Measurements from ENCODE around the gene SLC16A9.
A peak's percentile ranks its signal among the peaks of the same experiment; 100 is the strongest.

SLC16A9 gene

DNA sequence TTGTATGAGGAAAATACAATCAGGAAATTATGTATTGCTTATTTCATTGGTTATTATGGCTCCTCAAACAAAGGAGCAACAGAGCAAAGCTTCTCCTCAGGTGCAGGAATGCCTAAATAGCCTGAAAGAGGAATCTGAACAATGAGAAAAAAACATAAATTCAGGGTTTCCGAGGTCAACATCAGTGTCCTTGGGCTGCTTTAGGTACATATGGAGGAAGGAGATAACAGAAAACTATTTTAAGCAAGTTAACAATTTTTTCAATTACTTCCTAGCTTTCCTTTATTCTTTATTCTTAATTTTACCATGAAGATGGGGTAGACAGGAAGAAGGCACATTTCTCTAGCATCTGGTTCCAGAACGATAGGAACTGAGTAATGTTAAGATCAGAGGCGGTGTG is 14.0 kb downstream of the SLC16A9 start:
- TF ChIP-seq, protein P1, sequence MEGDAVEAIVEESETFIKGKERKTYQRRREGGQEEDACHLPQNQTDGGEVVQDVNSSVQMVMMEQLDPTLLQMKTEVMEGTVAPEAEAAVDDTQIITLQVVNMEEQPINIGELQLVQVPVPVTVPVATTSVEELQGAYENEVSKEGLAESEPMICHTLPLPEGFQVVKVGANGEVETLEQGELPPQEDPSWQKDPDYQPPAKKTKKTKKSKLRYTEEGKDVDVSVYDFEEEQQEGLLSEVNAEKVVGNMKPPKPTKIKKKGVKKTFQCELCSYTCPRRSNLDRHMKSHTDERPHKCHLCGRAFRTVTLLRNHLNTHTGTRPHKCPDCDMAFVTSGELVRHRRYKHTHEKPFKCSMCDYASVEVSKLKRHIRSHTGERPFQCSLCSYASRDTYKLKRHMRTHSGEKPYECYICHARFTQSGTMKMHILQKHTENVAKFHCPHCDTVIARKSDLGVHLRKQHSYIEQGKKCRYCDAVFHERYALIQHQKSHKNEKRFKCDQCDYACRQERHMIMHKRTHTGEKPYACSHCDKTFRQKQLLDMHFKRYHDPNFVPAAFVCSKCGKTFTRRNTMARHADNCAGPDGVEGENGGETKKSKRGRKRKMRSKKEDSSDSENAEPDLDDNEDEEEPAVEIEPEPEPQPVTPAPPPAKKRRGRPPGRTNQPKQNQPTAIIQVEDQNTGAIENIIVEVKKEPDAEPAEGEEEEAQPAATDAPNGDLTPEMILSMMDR (IDR thresholded peaks at IDR 0.05), result no peak
- no peak for TF ChIP-seq ZFX (IDR thresholded peaks at IDR 0.05; ENCODE audit: borderline replicate concordance)

DNA sequence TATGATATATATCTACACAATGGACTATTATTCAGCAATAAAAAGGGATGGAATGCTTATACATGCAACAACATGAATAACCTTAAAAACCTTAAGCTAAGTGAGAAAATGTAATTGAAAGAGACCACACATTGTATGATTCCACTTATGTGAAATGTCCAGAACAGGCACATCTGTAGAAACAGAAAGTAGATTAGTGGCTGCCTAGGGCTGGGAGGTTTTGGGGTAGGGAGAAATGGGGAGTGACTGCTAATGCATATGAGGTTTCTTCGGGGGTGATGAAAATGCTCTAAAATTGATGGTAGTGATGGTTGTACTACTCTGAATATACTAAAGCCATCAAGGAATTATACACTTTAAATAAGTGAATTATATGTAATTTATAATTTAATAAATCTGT is 14.7 kb downstream of the SLC16A9 start:
- H3K27ac ChIP-seq, result no peak overlapping the region
- TF ChIP-seq, protein P1 (IDR thresholded peaks at IDR 0.05), result no peak
- no peak for TF ChIP-seq ZFX (IDR thresholded peaks at IDR 0.05; ENCODE audit: borderline replicate concordance)

More for the DNA sequence above, 14.0 kb downstream of the SLC16A9 start:
- H3K27ac ChIP-seq, result no peak overlapping the region

DNA sequence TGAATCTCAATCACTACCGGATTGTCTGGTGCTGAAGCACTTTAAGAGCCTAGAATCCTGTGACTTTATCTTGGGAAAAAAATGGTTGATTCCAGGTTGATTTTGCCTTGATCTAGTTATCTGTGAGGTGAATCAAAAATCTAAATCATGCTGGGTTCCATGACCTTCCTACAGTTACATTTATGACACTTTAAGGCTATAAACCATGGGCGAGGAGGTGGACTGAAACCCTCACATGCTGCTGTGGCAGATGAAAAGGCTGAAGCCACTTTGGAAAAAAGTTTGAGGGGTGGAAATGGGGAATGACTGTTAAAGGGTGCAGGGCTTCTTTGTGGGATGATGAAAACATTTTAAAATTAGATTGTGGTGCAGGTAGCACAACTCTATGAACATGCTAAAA is 17.5 kb downstream of the SLC16A9 start:
- TF ChIP-seq, protein P1 (IDR thresholded peaks at IDR 0.05), result no peak
- TF ChIP-seq ZFX (IDR thresholded peaks at IDR 0.05; ENCODE audit: borderline replicate concordance), result no peak
- H3K27ac ChIP-seq, result no peak overlapping the region

DNA sequence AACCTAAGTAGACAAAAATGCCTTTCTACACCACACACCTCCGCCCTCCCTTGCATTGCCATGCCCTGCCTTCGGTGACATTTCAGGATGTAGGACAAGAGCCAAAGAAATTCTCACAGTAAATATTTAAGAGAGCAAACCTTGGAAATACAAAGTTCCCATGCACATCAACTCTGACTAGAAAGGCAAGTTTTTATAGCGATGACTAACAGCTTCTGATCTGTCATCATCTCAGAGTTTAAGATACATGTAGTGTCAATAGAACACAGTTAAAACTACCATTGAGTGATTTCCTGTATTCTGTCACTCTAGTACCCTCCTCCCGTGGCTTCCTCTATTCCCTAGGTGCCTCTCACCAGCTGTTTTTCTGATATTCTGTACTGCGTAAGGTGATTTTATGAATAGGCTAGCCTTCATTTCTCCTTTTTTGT is 20.7 kb downstream of the SLC16A9 start:
- peak overlapping the region; percentile 48 for H3K27ac ChIP-seq
- TF ChIP-seq, protein P1 (IDR thresholded peaks at IDR 0.05), result no peak
- no peak for TF ChIP-seq ZFX (IDR thresholded peaks at IDR 0.05; ENCODE audit: borderline replicate concordance)

DNA sequence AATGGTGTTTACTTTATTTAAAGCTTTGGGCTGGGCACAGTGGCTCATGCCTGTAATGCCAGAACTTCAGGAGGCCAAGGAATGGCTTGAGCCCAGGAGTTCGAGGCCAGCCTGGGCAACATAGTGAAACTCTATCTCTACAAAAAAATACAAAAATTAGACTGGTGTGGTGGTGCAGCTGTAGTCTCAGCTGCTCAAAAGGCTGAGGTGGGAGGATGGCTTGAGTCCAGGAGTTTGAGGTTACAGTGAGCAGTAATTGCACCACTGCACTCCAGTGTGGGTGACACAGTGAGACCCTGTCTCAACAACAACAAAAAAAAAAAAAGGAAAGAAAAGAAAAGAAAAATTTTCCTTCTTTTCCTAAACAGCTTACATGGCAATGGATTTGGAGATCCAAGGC is 22.0 kb downstream of the SLC16A9 start:
- H3K27ac ChIP-seq, result no peak overlapping the region
- no peak for TF ChIP-seq ZFX (IDR thresholded peaks at IDR 0.05; ENCODE audit: borderline replicate concordance)
- TF ChIP-seq, protein P1 (IDR thresholded peaks at IDR 0.05), result no peak

DNA sequence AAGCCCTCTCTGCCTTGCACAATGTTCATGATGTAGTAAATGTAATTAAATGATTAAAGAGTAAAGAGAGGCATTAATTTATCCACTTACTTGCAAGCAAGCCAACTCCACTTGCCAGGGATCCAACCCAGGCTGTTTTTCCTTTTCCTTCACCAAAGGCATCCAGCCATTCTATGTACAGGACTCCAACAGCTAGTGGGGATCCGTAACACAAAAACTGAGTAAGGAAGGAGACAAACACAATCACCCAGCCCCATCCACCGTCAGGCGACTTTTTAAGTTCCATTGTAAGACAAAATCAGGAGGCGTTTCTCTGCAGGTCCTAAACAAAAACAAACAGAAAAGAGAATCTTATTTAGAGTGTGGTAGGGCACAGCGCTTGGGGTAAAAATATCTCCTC is 25.6 kb downstream of the SLC16A9 start:
- no peak overlapping the region for H3K27ac ChIP-seq
- TF ChIP-seq, protein P1 (IDR thresholded peaks at IDR 0.05), result no peak
- TF ChIP-seq ZFX (IDR thresholded peaks at IDR 0.05; ENCODE audit: borderline replicate concordance), result no peak

DNA sequence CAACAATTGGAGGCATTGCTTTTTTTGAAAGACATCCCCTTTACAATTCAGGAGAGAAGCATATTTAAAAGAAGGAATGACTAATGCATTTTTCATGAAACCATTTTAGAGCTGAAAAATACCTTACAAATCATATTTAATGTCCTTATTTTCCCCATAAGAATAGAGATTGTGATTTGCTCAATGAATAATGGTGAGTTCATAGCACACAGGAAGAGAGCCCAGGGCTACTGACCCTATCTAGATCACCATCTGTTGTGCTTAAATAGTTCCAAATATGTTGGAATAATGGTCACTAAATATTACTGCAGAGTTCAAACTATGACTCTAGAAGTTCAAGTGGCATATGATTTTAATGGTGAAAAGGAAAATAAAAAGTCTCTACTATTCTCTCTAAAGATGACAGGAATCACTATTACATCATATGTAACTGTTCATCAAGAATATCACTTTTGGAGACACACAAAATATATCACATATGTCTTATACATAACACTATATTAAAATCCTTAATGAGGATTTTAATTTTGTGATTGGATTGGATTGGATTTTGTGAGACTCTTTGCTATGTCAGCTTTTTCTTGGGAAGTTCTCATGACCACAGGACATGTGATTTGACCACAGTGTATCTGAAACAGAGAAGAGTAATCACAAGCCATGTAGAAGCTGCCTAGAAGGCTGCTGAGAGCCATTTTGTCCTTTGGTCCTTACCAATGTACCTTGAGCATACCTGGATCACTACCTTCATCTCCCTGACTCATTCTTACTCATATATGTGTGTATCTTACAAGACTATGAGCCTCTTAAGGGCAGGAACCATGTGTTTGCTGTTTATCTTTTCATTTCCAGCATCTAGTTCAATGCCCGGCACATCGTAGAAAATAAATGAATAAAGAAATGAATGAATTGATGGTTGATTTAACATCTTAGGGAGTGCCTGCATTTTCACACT is 26.4 kb downstream of the SLC16A9 start:
- TF ChIP-seq ZFX (IDR thresholded peaks at IDR 0.05; ENCODE audit: borderline replicate concordance), result no peak
- TF ChIP-seq, protein P1 (IDR thresholded peaks at IDR 0.05), result no peak
- H3K27ac ChIP-seq, result no peak overlapping the region

All from 22Rv1 (cell line).